GM18951 (cell line): ENCODE results near the gene CACNA2D1.
"Not testable (repeated sequence)": the region's sequence is repeated elsewhere in the genome, so short reads cannot be mapped to it uniquely, and the experiment has no call there.

ENCODE experiments used
- POLR2A ChIP-seq: IDR thresholded peaks from 4 replicates; pipeline ENCODE4 v1.6.1; 2011; ENCODE audit warnings: mild to moderate bottlenecking; ENCODE audit not compliant: insufficient read length, insufficient read depth; ENCODE audit errors: extremely low read depth
- in situ Hi-C: fragments of 300-500 bp; cut with MboI; formaldehyde crosslinking; loops from one replicate; pipeline ENCODE4 v1.12.0; 2022; ENCODE audit warnings: low sequenced_read_pairs, mixed read lengths, inconsistent platforms; ENCODE audit not compliant: unreplicated experiment

CACNA2D1 gene

GRCh38 chr7:82021713-82022112 is 421.9 kb downstream of the CACNA2D1 start:
- TF ChIP-seq POLR2A = no peak
- in situ Hi-C loops = no loop called here

- in situ Hi-C loops = no loop called here
Measured at GRCh38 chr7:82021036-82021435, 422.5 kb downstream of the CACNA2D1 start.

GRCh38 chr7:82019551-82020475 is 423.8 kb downstream of the CACNA2D1 start:
- no peak for TF ChIP-seq POLR2A
- in situ Hi-C loops = no loop called here

More at GRCh38 chr7:82021036-82021435, 422.5 kb downstream of the CACNA2D1 start:
- no peak for TF ChIP-seq POLR2A

GRCh38 chr7:82018226-82018625 is 425.4 kb downstream of the CACNA2D1 start:
- no peak for TF ChIP-seq POLR2A

GRCh38 chr7:82017334-82017943 is 426.1 kb downstream of the CACNA2D1 start:
- in situ Hi-C loops = no loop called here
- no peak for TF ChIP-seq POLR2A

More at GRCh38 chr7:82018226-82018625, 425.4 kb downstream of the CACNA2D1 start:
- in situ Hi-C loops = no loop called here

- no peak for TF ChIP-seq POLR2A
- in situ Hi-C loops = no loop called here
Measured at GRCh38 chr7:82015751-82016150, 427.8 kb downstream of the CACNA2D1 start.

- in situ Hi-C loops = not testable (repeated sequence)
Measured at GRCh38 chr7:82014574-82014973, 429.0 kb downstream of the CACNA2D1 start.

- in situ Hi-C loops = no loop called here
- TF ChIP-seq POLR2A = no peak
Measured at GRCh38 chr7:82012453-82012852, 431.1 kb downstream of the CACNA2D1 start.

GRCh38 chr7:82010416-82010815 is 433.2 kb downstream of the CACNA2D1 start:
- in situ Hi-C loops = no loop called here
- TF ChIP-seq POLR2A = no peak

- no peak for TF ChIP-seq POLR2A
- in situ Hi-C loops = no loop called here
Measured at GRCh38 chr7:82007315-82007714, 436.3 kb downstream of the CACNA2D1 start.

GRCh38 chr7:82005056-82005455 is 438.5 kb downstream of the CACNA2D1 start:
- TF ChIP-seq POLR2A = no peak
- in situ Hi-C loops = no loop called here

GRCh38 chr7:81993186-81993585 is 450.4 kb downstream of the CACNA2D1 start:
- in situ Hi-C loops = no loop called here
- TF ChIP-seq POLR2A = no peak

GRCh38 chr7:81990395-81990794 is 453.2 kb downstream of the CACNA2D1 start:
- TF ChIP-seq POLR2A = no peak
- in situ Hi-C loops = no loop called here
